Type B pancreatic cell (in vitro differentiated cells): Measurements from ENCODE around the gene LRBA. TPM values are rescaled to one million over a fixed set of nuclear protein-coding genes. Genes with fewer than 3 reads are reported as not detected.

Experiments used
- DNase-seq: peaks from one replicate; pipeline ENCODE4 v3.0.0; 2021; ENCODE audit warnings: mixed read lengths; ENCODE audit not compliant: unreplicated experiment; ENCODE audit errors: extremely low spot score
- H3K27ac Mint-ChIP-seq: 2 replicates; pipeline ENCODE4 v1.8.0; 2021; ENCODE audit warnings: mild to moderate bottlenecking, mixed read lengths
- H3K27me3 Mint-ChIP-seq: 2 replicates; pipeline ENCODE4 v1.8.0; 2021; ENCODE audit warnings: mixed read lengths
- H3K36me3 Mint-ChIP-seq: 2 replicates; pipeline ENCODE4 v1.8.0; 2021; ENCODE audit warnings: mixed read lengths
- H3K4me1 Mint-ChIP-seq: one replicate; pipeline ENCODE4 v1.8.0; 2021; ENCODE audit warnings: mixed read lengths; ENCODE audit not compliant: unreplicated experiment
- H3K4me3 Mint-ChIP-seq: 2 replicates; pipeline ENCODE4 v1.8.0; 2021; ENCODE audit warnings: mild to moderate bottlenecking, mixed read lengths
- H3K9me3 Mint-ChIP-seq: 2 replicates; pipeline ENCODE4 v1.8.0; 2021; ENCODE audit warnings: mixed read lengths
- total RNA-seq: library from RNA; stranded (reverse); gene quantifications from 2 replicates; pipeline ENCODE4 v1.2.1, GENCODE V29; 2021; ENCODE audit warnings: low replicate concordance
- TF ChIP-seq, protein P1 (sequence below): fragments of 200-600 bp; sonication (generic); conservative IDR thresholded peaks from 2 replicates; pipeline ENCODE4 v1.5.0; 2021; ENCODE audit warnings: antibody characterized with exemption, mild to moderate bottlenecking

LRBA gene
- total RNA-seq, 1 donor from 2014 or later, result 64.5 TPM

DNA sequence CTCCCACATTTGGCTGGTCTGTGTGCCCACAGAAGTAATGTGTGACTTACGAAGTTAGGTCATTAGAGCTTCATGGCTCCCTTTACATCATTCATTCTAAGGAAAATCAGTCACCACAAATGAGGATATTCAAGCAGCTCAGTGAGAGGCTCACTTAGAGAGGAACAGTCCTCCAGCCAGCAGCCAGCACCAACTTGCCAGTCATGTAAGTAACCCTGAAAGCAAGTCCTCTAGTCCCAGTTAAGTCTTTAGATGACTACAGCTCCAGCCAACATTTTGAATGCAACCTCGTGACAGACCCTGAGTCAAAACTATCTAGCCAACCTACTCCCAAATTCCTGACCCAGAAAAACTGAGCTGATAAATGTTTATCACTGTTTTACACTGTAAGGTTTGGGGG, 71.3 kb downstream of the LRBA start:
- TF ChIP-seq, protein P1, sequence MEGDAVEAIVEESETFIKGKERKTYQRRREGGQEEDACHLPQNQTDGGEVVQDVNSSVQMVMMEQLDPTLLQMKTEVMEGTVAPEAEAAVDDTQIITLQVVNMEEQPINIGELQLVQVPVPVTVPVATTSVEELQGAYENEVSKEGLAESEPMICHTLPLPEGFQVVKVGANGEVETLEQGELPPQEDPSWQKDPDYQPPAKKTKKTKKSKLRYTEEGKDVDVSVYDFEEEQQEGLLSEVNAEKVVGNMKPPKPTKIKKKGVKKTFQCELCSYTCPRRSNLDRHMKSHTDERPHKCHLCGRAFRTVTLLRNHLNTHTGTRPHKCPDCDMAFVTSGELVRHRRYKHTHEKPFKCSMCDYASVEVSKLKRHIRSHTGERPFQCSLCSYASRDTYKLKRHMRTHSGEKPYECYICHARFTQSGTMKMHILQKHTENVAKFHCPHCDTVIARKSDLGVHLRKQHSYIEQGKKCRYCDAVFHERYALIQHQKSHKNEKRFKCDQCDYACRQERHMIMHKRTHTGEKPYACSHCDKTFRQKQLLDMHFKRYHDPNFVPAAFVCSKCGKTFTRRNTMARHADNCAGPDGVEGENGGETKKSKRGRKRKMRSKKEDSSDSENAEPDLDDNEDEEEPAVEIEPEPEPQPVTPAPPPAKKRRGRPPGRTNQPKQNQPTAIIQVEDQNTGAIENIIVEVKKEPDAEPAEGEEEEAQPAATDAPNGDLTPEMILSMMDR, result no peak
- no peaks in the 10 kb centered on the region for H3K27me3 Mint-ChIP-seq
- H3K9me3 Mint-ChIP-seq, result no peaks in the 10 kb centered on the region
- H3K4me3 Mint-ChIP-seq, result no peak overlapping the region
- H3K27ac Mint-ChIP-seq, result no peak overlapping the region
- no peak for DNase-seq
- H3K4me1 Mint-ChIP-seq, result peaks cover 13% of the 10 kb centered on the region
- H3K36me3 Mint-ChIP-seq, result no peaks in the 10 kb centered on the region

GRCh38 chr4:150943126-150943525, 72.0 kb downstream of the LRBA start:
- Mint-ChIP-seq H3K27ac (no peak overlapping the region), H3K27me3 (no peaks in the 10 kb centered on the region), H3K4me3 (no peak overlapping the region), H3K4me1 (peaks cover 19% of the 10 kb centered on the region), H3K36me3 (no peaks in the 10 kb centered on the region), H3K9me3 (no peaks in the 10 kb centered on the region)
- TF ChIP-seq, protein P1, result no peak
- DNase-seq, result no peak

DNA sequence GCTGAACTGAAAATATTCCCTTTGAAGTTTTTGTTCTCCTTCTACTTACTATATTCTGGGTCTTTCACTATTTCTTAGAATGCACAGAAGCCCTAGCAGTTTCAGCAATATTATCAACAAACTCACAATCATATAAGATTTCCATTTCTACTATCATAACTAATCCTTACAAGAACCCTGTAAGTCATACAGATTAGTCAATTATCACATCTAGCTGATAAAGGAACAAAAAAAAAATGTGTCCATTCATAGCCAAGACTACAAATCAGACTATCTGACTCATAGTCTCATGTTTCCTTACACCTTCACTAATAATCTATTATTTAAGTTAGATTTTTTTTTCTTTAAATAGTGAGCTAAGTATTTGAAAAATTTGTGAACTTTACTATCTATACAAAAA, 72.5 kb downstream of the LRBA start:
- H3K27ac Mint-ChIP-seq, result no peak overlapping the region
- H3K36me3 Mint-ChIP-seq, result no peaks in the 10 kb centered on the region
- H3K4me1 Mint-ChIP-seq, result peaks cover 20% of the 10 kb centered on the region
- H3K27me3 Mint-ChIP-seq, result no peaks in the 10 kb centered on the region
- no peak for DNase-seq
- no peaks in the 10 kb centered on the region for H3K9me3 Mint-ChIP-seq
- H3K4me3 Mint-ChIP-seq, result no peak overlapping the region
- TF ChIP-seq, protein P1, result no peak

DNA sequence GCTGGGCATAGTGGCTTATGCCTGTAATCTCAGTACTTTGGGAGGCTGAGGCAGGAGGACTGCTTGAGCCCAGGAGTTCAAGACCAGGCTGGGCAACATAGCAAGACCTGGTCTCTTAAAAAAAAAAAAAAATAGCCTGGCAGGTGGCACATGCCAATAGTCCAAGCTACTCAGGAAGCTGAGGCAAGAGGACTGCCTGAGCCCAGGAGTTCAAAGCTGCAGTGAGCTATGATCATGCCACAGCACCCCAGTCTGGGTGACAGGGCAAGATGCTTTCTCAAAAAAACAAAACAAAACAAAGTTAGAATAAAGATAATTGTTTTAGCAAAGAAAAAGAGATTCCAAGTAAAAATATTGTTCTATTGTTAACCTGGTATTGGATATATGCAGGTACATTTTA, 75.0 kb downstream of the LRBA start:
- Mint-ChIP-seq H3K4me3 (no peak overlapping the region), H3K4me1 (peaks cover 20% of the 10 kb centered on the region), H3K27ac (no peak overlapping the region), H3K9me3 (no peaks in the 10 kb centered on the region), H3K27me3 (no peaks in the 10 kb centered on the region), H3K36me3 (no peaks in the 10 kb centered on the region)
- no peak for DNase-seq
- TF ChIP-seq, protein P1, result no peak

DNA sequence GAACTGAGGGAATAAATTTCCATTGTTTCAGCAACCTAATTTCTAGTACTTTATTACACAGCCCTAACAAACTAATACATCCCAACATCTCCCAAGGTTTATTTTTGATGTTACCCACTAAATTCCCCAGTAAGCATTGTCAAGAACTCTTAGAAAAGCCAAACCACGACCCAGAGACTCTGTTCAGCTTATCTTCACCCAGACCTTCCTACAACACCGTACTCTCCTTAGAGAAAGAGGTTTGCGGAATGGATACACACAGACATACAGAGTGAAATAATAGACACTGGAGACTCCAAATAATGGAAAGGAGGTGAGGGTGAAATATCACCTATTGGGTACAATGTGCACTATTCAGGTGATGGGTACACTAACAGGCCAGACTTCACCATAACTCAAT, 75.6 kb downstream of the LRBA start:
- H3K27me3 Mint-ChIP-seq, result no peaks in the 10 kb centered on the region
- H3K4me1 Mint-ChIP-seq, result peaks cover 20% of the 10 kb centered on the region
- no peaks in the 10 kb centered on the region for H3K36me3 Mint-ChIP-seq
- TF ChIP-seq, protein P1, result no peak
- H3K4me3 Mint-ChIP-seq, result no peak overlapping the region
- no peak overlapping the region for H3K27ac Mint-ChIP-seq
- no peak for DNase-seq
- no peaks in the 10 kb centered on the region for H3K9me3 Mint-ChIP-seq

- TF ChIP-seq, protein P1, result no peak
- Mint-ChIP-seq H3K27me3 (no peaks in the 10 kb centered on the region), H3K9me3 (no peaks in the 10 kb centered on the region), H3K4me1 (peaks cover 20% of the 10 kb centered on the region), H3K4me3 (no peak overlapping the region), H3K27ac (no peak overlapping the region), H3K36me3 (no peaks in the 10 kb centered on the region)
- no peak for DNase-seq
Observed at GRCh38 chr4:150938873-150939499, 76.1 kb downstream of the LRBA start.
